ENCODE data around the gene VAPB. TPM values are rescaled to one million over a fixed set of nuclear protein-coding genes. Genes with fewer than 3 reads are reported as not detected.

The VAPB gene
- total RNA-seq, 4 donors from 2014 or later = 24.1 to 81.0 (median 48.4) TPM

GRCh38 chr20:58452667-58453255 is 63.7 kb downstream of the VAPB start:
- Histone ChIP-seq H3K27ac (no peak overlapping the region), H3K4me3 (no peak overlapping the region), H3K36me3 (no peaks in the 10 kb centered on the region), H3K9me3 (peaks cover 0 to 5% of the 10 kb centered on the region in 2 donors), H3K27me3 (no peaks in the 10 kb centered on the region), H3K4me1 (no peaks in the 10 kb centered on the region)
- DNase-seq = no peak
- intact Hi-C loops (cut with DNase I; ENCODE audit: low total_unique reads) = no loop called here
- no peak for TF ChIP-seq CTCF (IDR thresholded peaks at IDR 0.05)
- no peak for TF ChIP-seq POLR2A (IDR thresholded peaks at IDR 0.05)

GRCh38 chr20:58453391-58453790 is 64.4 kb downstream of the VAPB start:
- no peak for DNase-seq
- H3K27me3 ChIP-seq = no peaks in the 10 kb centered on the region
- no peaks in the 10 kb centered on the region for H3K36me3 ChIP-seq
- no peak overlapping the region for H3K4me3 ChIP-seq
- peaks cover 0 to 5% of the 10 kb centered on the region in 2 donors for H3K9me3 ChIP-seq
- no peaks in the 10 kb centered on the region for H3K4me1 ChIP-seq
- no peak overlapping the region for H3K27ac ChIP-seq
- TF ChIP-seq POLR2A (IDR thresholded peaks at IDR 0.05) = no peak
- no peak for TF ChIP-seq CTCF (IDR thresholded peaks at IDR 0.05)
- intact Hi-C loops (cut with DNase I; ENCODE audit: low total_unique reads) = no loop called here

DNA sequence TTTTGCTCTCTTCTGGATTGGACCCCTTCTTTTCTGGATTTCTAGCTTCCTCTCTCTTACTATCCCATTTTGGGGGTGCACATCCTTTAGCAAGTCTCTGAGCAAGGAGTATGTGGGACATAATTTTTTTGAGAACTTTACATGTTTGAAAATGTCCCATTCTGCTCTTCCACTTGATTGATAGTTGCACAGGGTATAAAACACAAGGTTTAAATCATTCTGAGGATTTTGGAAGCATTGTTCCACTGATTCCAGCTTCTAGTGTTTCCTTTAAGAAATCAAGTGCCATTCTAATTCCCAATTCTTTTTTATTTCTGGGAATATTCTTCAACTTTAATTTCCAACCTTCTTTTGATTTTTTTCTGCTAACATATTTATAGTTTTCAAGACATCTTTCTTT is 65.4 kb downstream of the VAPB start:
- TF ChIP-seq CTCF (IDR thresholded peaks at IDR 0.05) = no peak
- no peak for TF ChIP-seq POLR2A (IDR thresholded peaks at IDR 0.05)
- Histone ChIP-seq H3K4me1 (no peaks in the 10 kb centered on the region), H3K27ac (no peak overlapping the region), H3K27me3 (no peaks in the 10 kb centered on the region), H3K36me3 (no peaks in the 10 kb centered on the region), H3K9me3 (peaks cover 0 to 5% of the 10 kb centered on the region in 2 donors), H3K4me3 (no peak overlapping the region)
- DNase-seq = no peak
- intact Hi-C loops (cut with DNase I; ENCODE audit: low total_unique reads) = no loop called here

- intact Hi-C loops (cut with DNase I; ENCODE audit: low total_unique reads) = no loop called here
- no peaks in the 10 kb centered on the region for H3K27me3 ChIP-seq
- H3K27ac ChIP-seq = no peak overlapping the region
- no peak for DNase-seq
- no peaks in the 10 kb centered on the region for H3K4me1 ChIP-seq
- H3K36me3 ChIP-seq = no peaks in the 10 kb centered on the region
- peaks cover 0 to 5% of the 10 kb centered on the region in 2 donors for H3K9me3 ChIP-seq
- TF ChIP-seq POLR2A (IDR thresholded peaks at IDR 0.05) = no peak
- TF ChIP-seq CTCF (IDR thresholded peaks at IDR 0.05) = no peak
- H3K4me3 ChIP-seq = no peak overlapping the region
These were observed 68.2 kb downstream of the VAPB start for GRCh38 chr20:58457083-58457695.

DNA sequence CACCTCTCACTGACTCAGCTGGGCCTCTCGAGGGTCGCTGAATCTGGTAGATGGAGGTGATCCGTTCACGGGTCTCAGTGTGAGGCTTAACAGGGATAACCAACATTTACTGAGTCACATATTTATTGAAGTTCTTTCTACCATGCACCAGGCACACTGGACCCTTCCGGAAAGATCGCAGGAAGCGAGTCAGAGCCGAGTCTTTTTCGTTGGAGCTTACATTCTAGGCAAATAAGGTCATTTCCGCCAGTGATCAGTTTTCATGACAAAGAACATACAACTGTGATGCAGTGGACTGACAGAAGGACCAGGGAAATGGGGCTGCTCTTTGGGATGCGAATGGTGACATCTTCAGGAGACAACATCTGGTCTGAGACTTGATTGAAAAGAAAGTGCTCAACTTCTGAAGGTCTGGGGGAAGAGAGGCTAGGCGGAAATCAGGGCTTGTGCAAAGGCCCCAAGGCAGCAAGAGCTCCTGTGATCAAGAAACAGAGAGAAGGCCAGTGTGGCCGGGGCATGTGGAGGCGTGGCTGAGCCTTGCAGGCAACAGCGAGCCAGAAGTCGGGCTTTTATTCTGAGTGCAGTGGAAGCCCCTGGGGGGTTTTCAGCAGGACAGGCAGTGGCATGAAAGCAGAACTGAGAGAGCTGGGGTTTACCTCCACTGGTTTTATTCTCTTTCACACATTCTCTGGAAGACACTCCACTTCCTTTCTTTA is 69.5 kb downstream of the VAPB start:
- no peaks in the 10 kb centered on the region for H3K36me3 ChIP-seq
- H3K27ac ChIP-seq = no peak overlapping the region
- TF ChIP-seq CTCF (IDR thresholded peaks at IDR 0.05) (no peak), POLR2A (IDR thresholded peaks at IDR 0.05) (no peak)
- peaks cover 0 to 5% of the 10 kb centered on the region in 2 donors for H3K9me3 ChIP-seq
- no peak for DNase-seq
- no peaks in the 10 kb centered on the region for H3K4me1 ChIP-seq
- H3K4me3 ChIP-seq = no peak overlapping the region
- H3K27me3 ChIP-seq = no peaks in the 10 kb centered on the region
- intact Hi-C loops (cut with DNase I; ENCODE audit: low total_unique reads) = no loop called here
